ENCODE measurements around the gene UNC13C.

The UNC13C gene

DNA sequence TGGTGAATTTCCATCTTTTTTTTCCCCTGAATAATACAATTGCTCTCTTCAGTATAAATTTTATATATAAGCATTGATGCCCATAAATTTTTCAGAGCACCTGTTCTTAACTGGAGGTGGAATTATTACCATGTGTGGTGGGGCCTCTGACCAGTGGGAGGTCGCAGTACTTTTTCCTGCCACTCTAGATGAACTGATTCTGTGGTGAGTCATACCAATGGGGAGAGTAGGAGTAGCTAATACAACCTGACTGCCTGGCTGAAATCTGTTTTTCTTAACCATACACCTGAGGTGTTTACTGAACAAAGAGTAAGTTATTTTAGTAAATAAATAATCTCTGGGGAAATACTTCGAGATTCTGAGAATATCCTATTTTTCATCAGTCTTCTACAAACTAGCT, 67.2 kb downstream of the UNC13C start:
- DNase-seq (ENCODE audit: low read depth in 1 of 2, low spot score in 1 of 2): no peak
- H3K27me3 ChIP-seq (ENCODE audit: insufficient read depth, poor library complexity, severe bottlenecking): no peaks in the 10 kb centered on the region
- no peak overlapping the region for H3K4me3 ChIP-seq (replicated peaks; ENCODE audit: insufficient read depth, low read length)
- TF ChIP-seq, protein P1, sequence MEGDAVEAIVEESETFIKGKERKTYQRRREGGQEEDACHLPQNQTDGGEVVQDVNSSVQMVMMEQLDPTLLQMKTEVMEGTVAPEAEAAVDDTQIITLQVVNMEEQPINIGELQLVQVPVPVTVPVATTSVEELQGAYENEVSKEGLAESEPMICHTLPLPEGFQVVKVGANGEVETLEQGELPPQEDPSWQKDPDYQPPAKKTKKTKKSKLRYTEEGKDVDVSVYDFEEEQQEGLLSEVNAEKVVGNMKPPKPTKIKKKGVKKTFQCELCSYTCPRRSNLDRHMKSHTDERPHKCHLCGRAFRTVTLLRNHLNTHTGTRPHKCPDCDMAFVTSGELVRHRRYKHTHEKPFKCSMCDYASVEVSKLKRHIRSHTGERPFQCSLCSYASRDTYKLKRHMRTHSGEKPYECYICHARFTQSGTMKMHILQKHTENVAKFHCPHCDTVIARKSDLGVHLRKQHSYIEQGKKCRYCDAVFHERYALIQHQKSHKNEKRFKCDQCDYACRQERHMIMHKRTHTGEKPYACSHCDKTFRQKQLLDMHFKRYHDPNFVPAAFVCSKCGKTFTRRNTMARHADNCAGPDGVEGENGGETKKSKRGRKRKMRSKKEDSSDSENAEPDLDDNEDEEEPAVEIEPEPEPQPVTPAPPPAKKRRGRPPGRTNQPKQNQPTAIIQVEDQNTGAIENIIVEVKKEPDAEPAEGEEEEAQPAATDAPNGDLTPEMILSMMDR (IDR thresholded peaks at IDR 0.05; ENCODE audit: insufficient read depth, low read length): no peak
- TF ChIP-seq GABPA (IDR thresholded peaks at IDR 0.05; ENCODE audit: low read depth) (no peak), POLR2AphosphoS5 (IDR thresholded peaks at IDR 0.05; ENCODE audit: low read depth) (no peak), SPI1 (IDR thresholded peaks at IDR 0.05; ENCODE audit: borderline replicate concordance, low read depth) (no peak)
- TF ChIP-seq, protein P2, sequence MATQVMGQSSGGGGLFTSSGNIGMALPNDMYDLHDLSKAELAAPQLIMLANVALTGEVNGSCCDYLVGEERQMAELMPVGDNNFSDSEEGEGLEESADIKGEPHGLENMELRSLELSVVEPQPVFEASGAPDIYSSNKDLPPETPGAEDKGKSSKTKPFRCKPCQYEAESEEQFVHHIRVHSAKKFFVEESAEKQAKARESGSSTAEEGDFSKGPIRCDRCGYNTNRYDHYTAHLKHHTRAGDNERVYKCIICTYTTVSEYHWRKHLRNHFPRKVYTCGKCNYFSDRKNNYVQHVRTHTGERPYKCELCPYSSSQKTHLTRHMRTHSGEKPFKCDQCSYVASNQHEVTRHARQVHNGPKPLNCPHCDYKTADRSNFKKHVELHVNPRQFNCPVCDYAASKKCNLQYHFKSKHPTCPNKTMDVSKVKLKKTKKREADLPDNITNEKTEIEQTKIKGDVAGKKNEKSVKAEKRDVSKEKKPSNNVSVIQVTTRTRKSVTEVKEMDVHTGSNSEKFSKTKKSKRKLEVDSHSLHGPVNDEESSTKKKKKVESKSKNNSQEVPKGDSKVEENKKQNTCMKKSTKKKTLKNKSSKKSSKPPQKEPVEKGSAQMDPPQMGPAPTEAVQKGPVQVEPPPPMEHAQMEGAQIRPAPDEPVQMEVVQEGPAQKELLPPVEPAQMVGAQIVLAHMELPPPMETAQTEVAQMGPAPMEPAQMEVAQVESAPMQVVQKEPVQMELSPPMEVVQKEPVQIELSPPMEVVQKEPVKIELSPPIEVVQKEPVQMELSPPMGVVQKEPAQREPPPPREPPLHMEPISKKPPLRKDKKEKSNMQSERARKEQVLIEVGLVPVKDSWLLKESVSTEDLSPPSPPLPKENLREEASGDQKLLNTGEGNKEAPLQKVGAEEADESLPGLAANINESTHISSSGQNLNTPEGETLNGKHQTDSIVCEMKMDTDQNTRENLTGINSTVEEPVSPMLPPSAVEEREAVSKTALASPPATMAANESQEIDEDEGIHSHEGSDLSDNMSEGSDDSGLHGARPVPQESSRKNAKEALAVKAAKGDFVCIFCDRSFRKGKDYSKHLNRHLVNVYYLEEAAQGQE (IDR thresholded peaks at IDR 0.05; ENCODE audit: insufficient replicate concordance, low read depth): no peak
- H3K27ac ChIP-seq (replicated peaks): no peak overlapping the region

DNA sequence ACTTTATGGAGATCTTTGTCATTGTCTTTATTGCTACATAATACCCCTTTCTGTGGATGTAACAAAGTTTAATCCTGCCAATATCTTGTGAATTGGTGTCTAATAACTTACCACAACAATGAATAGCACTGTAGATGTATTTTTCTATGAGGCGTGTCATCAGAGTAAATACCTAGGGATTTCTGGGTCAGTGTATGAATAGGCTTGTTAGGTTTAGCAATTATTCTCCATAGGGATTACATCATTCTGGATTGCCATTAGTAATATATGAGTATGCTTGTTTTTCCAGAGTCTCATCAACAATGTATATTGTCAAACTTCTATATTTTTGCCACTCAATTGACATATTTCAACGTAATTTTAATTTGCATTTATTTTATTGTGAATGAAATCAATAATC, 67.9 kb downstream of the UNC13C start:
- no peaks in the 10 kb centered on the region for H3K27me3 ChIP-seq (ENCODE audit: insufficient read depth, poor library complexity, severe bottlenecking)
- TF ChIP-seq, protein P1 (IDR thresholded peaks at IDR 0.05; ENCODE audit: insufficient read depth, low read length): no peak
- TF ChIP-seq SPI1 (IDR thresholded peaks at IDR 0.05; ENCODE audit: borderline replicate concordance, low read depth) (no peak), POLR2AphosphoS5 (IDR thresholded peaks at IDR 0.05; ENCODE audit: low read depth) (no peak), GABPA (IDR thresholded peaks at IDR 0.05; ENCODE audit: low read depth) (no peak)
- TF ChIP-seq, protein P2 (IDR thresholded peaks at IDR 0.05; ENCODE audit: insufficient replicate concordance, low read depth): no peak
- no peak for DNase-seq (ENCODE audit: low read depth in 1 of 2, low spot score in 1 of 2)
- H3K27ac ChIP-seq (replicated peaks): no peak overlapping the region
- no peak overlapping the region for H3K4me3 ChIP-seq (replicated peaks; ENCODE audit: insufficient read depth, low read length)

DNA sequence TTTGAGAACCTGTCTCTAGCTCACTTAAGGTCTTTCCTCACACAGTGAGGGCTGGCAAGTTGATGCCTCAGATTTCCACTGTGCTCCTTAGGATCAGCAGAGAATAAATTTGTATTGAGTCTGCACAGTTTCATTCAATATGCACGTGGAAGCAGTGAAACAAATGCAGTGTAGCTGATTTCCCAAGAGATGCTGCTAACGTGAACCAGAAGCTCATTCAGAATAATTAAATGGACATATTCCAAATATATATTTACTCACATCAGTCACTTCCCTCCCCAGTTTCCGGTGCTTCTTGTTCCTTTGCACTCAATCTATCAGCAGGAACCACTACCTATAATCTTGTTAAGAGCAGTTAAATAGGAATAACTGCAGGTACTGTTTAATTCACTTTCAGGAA, 86.1 kb downstream of the UNC13C start:
- DNase-seq (ENCODE audit: low read depth in 1 of 2, low spot score in 1 of 2): no peak
- Histone ChIP-seq H3K4me3 (replicated peaks; ENCODE audit: insufficient read depth, low read length) (no peak overlapping the region), H3K27ac (replicated peaks) (no peak overlapping the region), H3K27me3 (ENCODE audit: insufficient read depth, poor library complexity, severe bottlenecking) (no peaks in the 10 kb centered on the region)
- TF ChIP-seq POLR2AphosphoS5 (IDR thresholded peaks at IDR 0.05; ENCODE audit: low read depth): no peak
- TF ChIP-seq, protein P2 (IDR thresholded peaks at IDR 0.05; ENCODE audit: insufficient replicate concordance, low read depth): no peak

DNA sequence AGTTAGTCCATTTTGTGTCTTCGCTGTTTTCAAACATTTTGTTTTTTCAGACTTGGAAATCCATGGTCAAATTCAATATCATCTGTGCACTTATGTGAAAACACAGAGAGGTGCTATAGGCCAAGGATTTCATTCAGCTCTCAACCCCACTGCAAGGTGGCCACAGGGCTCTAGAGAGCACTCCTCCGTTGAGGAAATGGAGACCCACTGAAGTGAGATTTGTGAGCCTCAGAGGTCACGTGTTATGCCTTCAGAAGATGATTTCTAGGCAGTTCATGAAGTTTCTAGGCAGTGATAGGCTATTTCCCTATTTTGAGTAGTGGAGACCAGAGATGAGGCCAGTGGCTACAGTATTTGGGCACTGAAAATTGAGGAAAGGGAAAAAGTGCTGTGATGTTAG, 88.2 kb downstream of the UNC13C start:
- TF ChIP-seq, protein P1 (IDR thresholded peaks at IDR 0.05; ENCODE audit: insufficient read depth, low read length): no peak
- TF ChIP-seq, protein P2 (IDR thresholded peaks at IDR 0.05; ENCODE audit: insufficient replicate concordance, low read depth): no peak
- TF ChIP-seq POLR2AphosphoS5 (IDR thresholded peaks at IDR 0.05; ENCODE audit: low read depth) (no peak), SPI1 (IDR thresholded peaks at IDR 0.05; ENCODE audit: borderline replicate concordance, low read depth) (no peak), GABPA (IDR thresholded peaks at IDR 0.05; ENCODE audit: low read depth) (no peak)
- Histone ChIP-seq H3K27me3 (ENCODE audit: insufficient read depth, poor library complexity, severe bottlenecking) (no peaks in the 10 kb centered on the region), H3K4me3 (replicated peaks; ENCODE audit: insufficient read depth, low read length) (no peak overlapping the region), H3K27ac (replicated peaks) (no peak overlapping the region)
- DNase-seq (ENCODE audit: low read depth in 1 of 2, low spot score in 1 of 2): no peak
